Activated CD4-positive, alpha-beta T cell treated with anti-CD3 and anti-CD28 coated beads, Interleukin-2, amount 50 U/mL, for 48 hours (primary cell): ENCODE results near the gene SCN8A.
"Not testable (repeated sequence)": the region's sequence is repeated elsewhere in the genome, so short reads cannot be mapped to it uniquely, and the experiment has no call there.

ENCODE experiments used
- DNase-seq, 2 experiments: peaks; one replicate each; pipeline ENCODE4 v3.0.0-alpha.2; 2020

The SCN8A gene

DNA sequence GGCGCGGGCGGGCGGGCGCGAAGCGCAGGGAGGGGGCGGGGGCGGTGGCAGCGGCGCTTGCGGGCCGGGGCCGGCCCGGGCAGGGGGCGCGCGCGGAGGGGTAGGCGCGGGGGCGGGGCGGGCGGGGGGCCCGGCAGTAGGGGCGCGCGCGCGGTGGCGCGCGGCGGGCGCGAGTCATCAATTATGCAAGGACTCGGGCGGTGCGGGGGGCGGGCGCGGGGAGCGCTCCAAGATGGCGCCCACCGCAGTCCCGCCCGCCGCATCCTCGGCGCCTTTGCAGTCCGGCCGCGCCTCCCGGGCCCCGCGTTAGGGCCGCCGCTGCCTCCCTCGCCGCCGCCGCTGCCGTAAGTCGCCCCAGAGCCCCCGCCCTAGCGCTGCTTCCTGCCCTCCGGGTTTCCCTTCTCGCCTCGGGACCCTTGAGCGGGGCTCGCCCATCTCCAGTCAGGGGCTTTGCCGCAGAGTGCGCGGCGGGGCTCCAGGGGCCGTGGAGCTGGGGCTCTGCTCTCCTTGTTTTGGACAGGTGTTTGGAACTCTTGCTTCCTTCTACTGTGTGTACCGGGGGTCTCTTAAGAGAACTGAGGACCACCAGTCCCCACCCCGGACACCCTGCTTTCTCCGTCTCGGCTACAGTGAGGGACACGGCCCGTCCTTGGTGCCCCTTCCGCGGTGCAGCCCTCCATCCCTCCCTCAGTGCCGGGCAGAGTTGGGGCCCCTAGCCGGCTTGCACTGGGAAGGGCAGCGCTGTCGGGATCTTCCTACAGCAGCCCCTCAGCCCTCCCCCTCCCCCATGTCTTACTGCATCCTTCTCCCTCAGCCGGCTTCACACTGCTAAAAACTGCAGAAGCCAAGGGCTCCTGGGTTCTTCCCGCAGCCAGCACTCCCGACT lies at the start of gene SCN8A:
SCN8A (plus strand) TSS at position 218 of the 886 bp plus-strand sequence. CDS start 71,585 bp downstream, outside the sequence.
- peak; percentile 50 to 55 for DNase-seq

GRCh38 chr12:51546097-51546496 lies 44.9 kb upstream of the SCN8A start:
- no peak for DNase-seq

DNA sequence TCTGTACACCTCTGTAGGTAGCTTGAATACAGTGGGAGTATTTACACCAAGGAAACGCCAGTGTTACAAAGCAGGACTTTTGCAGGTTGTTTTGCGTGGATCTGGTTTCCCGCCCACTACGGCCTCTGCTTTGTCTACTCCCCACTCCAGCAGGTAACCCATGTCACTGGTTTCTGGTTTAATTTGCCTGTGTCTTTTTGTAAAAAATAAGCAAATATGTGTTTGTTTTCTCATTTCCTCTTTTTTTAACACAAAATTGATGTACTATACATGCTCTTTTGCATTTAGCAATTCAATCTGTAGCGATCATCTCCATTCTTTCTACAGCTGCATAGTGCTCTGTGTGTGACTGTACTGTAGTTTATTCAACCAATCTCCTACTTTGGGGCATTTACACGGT lies 43.4 kb upstream of the SCN8A start:
- no peak for DNase-seq

DNA sequence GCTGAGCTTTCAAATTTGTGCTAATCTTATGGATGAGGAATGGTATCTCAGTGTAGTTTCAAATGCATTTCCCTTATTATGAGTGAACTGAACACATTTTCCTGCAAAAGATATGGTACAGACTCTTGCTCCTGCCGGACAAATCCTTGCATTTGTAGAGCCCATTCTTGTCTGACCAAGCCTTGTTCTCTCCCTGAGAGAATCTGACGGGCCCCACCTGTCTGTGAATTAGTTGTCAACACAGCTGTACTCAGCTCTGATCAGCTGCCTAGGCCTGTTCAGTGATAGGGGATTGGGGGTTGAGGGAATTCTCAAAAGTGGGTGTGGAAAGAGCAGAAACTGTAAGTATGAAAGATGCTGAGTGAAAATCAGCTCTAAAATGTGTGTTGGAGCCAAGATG lies 42.8 kb upstream of the SCN8A start:
- no peak for DNase-seq

- no peak for DNase-seq
These were observed 41.4 kb upstream of the SCN8A start for GRCh38 chr12:51549637-51550036.

DNA sequence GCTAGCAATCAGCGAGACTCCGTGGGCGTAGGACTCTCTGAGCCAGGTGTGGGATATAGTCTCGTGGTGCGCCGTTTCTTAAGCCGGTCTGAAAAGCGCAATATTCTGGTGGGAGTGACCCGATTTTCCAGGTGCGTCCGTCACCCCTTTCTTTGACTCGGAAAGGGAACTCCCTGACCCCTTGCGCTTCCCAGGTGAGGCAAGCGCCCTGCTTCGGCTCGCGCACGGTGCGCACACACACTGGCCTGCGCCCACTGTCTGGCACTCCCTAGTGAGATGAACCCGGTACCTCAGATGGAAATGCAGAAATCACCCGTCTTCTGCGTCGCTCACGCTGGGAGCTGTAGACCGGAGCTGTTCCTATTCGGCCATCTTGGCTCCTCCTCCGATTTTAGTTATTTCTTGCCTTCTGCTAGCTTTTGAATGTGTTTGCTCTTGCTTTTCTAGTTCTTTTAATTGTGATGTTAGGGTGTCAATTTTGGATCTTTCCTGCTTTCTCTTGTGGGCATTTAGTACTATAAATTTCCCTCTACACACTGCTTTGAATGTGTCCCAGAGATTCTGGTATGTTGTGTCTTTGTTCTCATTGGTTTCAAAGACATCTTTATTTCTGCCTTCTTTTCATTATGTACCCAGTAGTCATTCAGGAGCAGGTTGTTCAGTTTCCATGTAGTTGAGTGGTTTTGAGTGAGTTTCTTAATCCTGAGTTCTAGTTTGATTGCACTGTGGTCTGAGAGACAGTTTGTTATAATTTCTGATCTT lies 22.6 kb upstream of the SCN8A start:
- not testable (repeated sequence) for DNase-seq

GRCh38 chr12:51579321-51579850 lies 11.6 kb upstream of the SCN8A start:
- no peak for DNase-seq

DNA sequence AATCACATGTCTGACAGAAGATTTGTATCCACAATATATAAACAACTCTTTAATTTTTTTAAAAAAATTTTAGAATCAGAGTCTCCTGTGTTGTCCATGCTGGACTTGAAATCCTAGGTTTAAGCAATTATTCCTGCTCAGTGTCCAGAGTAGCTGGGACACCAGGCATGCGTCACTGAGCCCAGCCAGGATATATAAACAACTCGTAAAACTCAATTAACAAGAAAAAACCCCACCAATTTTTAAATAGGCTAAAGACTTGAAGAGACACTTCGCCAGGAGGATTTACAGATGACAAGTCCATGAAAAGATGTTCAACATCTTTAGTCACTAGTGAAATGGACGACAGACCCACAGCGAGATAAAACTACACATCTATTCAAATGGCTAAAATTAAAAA lies 2.0 kb upstream of the SCN8A start:
- no peak for DNase-seq

DNA sequence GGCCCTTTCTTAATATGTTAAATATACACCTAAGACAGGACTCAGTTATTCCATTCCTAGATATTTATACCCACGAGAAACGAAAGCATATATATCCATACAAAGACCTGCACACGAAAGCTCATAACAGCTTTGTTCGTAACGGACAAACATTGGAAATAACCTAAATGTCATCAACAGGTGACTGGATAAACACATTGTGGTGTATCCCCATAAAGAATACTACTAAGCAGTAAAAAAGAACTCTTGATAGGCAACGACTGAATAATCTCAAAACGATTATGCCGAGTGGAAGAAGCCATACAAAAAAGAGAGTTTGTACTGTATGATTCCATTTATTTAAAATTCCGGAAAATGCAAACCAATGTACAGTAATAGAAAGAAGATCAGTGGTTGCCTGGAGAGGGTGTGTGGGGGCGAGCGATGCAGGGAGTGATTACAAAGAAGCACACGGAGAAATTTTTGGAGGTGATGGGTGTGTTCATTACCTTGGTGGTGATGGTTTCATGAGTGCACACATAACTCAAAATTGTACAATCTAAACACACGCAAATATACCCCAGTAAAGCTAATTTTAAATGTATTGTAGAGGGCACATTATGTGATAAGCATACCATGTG lies 1.4 kb upstream of the SCN8A start:
- no peak for DNase-seq

DNA sequence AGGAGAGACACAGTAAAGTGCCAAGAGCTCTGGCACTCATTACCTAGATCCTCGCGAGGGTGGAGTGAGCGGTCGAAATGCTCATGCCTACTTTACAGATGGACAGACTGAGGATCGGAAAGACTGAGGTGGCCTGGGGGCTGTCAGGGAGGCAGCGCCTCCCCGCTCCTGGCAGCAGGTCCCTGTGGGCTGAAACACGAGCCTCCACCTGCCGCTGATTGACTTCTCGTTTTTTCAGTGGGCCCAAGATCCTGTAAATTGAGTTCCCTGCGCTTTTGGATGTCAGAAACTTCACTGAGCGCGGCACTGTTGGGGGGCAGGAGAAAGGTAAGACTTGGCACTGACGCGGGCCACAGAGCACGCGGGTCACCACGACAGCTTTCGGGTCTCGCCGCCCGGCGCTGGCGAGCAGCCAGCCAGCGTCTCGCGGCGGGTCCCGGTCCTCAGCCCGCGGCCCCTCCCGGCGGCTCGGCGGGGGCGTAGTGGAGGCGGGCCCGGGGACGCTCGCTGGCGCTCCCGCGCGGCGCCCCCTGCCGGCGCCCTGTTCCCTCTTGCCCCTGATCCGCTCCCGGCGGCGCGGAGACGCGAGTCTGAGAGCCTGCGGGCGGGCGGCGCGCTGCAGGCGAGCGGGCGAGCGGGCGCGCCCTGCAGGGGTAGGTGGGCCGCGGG lies 552 bp upstream of the SCN8A start:
- DNase-seq: peak; percentile 76 to 77

DNA sequence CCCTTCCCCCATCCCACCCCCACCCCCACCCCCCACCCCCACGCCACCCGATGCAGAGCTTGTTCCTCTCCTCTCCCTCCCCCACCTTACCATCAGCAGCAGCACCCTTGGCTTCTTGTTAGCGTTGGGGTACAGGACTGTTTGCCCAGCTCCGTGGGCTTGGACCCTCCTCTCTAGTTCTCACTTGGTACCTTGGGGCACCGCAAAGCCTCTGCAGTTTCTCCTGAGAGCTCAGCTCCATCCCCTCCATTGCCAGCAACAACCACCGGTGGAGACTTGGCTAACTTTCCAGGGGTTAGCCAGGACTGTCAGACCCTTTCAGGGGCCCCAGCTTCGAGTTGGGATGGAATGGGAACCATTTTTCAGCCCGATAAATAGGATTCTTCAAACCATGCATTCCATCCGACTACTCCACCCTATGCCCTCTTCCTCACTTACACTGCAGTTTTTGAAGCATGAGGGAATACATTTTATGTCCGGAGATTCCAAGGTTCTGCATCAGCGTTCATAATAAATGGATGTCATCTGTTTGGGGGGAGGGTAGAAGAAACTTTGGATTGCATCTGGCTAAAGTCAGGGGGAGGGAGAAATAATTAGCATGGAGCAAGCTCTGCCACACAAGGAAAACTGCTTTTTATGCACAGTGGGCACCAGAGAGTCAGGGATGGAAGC lies 1.1 kb downstream of the SCN8A start:
- DNase-seq: no peak

DNA sequence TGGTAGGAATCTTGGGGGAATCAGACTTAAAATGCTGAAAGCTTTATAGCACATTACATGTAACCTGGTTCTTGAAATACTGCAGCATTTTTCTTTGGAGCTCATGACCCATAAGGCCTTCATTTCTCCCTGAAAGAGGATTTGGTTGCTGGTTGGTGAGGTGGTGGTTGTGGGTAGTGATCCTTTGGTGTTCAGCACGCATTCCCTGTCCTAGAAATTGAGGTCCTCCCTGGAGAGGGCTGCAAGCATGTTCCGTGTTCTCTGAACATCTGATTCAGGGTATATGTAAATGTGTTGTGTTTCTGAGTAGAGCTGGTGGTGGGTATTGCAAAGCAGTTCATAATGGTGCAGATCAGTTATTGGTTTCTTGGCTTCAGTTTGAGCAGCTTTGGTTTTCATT lies 2.0 kb downstream of the SCN8A start:
- no peak for DNase-seq

DNA sequence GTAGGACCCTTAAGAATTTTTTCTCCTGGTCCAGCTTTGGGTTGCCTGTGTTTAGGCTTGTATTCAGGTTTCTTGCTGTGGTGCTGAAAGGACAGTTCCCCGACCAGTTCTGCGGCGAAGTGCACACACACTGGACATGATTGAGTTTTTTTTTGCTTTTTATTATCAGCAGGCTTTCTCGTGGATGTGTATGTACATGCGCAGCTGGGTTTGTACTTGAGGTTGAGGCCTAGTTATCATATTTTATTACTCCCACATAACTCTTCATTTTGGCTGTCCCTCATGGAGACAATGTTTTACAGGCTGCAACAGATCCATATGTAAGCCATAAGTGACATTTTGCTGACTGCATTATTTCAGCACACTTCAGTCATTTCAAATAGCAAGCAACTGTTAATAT lies 2.5 kb downstream of the SCN8A start:
- DNase-seq: peak; percentile 9 to 16

- no peak for DNase-seq
These were observed 7.1 kb downstream of the SCN8A start for GRCh38 chr12:51598156-51598555.

GRCh38 chr12:51600721-51601120 lies 9.7 kb downstream of the SCN8A start:
- DNase-seq: no peak

GRCh38 chr12:51601241-51601640 lies 10.2 kb downstream of the SCN8A start:
- DNase-seq: no peak

DNA sequence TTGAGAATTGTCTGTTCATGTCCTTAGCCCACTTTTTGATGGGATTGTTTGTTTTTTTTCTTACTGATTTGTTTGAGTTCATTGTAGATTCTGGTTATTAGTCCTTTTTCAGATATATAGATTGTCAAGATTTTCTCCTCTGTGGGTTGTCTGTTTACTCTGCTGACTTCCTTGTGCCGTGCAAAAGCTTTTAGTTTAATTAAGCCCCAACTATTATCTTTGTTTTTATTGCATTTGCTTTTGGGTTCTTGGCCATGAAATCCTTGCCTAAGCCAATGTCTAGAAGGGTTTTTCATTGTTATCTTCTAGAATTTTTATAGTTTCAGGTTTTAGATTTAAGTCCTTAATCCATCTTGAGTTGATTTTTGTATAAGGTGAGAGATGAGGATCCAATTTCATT lies 14.9 kb downstream of the SCN8A start:
- DNase-seq: not testable (repeated sequence)

DNA sequence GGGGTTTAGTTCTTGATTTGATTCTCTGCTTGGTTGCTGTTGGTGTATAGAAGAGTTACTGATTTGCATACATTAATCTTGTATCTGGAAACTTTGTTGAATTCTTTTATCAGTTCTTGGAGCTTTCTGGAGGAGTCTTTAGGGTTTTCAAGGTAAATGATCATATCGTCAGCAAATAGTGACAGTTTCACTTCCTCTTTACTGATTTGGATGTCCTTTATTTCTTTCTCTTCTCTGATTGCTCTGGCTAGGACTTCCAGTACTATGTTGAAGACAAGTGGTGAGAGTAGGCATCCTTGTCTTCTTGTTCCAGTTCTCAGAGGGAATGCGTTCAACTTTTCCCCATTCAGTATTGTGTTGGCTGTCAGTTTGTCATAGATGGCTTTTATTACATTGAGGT lies 16.2 kb downstream of the SCN8A start:
- DNase-seq: not testable (repeated sequence)

DNA sequence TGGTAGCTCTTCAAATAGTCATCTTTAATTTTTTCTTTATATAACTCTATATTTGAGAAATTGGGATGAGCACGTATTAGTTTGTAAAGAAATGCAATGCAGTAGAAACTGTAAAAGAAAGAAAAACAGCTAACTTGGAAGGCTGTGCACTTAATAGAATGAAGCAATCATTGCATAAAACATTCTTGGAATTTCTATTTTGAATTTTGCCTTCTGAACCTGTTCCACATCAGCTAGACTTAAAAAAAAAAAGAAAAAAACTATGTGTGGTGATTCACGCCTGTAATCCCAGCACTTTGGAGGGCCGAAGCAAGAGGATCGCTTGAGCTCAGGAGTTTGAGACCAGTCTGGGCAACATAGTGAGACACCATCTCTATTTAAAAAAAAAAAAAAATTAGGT lies 29.4 kb downstream of the SCN8A start:
- no peak for DNase-seq

DNA sequence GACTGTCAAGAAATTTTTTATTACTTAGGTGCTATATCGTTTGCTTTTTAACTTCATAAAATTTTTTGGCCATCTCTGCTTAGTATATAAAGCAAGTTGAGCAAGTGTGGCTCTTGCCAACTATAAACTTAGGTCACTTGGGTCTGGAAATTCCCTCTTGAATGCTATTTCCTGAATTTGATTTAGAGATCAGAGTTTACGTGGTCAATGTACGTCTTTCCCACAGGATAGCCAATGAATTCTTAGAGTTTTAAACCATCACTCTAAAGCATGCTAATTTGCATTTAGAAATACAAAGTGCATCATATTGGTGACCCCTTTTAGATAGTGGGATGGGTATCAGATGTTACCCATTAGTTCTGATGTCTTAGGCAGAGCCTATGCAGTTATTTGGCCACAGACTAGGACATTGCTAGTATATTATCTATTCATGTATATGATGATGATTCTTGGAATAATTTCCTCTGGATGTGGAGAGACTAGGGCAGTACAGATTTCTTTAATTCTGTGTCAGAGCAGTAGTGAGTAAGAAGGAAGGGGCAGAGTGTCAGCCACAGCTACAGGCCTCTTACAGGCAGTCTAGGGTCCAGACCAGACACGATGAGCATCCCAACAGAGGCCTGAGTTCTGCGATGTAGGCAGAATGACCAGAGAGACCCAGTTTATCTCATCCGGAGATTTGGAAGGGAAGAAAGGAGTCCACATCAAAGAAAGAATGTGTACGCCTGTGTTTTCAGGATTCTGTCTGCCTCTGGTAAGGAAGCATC lies 30.3 kb downstream of the SCN8A start:
- no peak for DNase-seq

DNA sequence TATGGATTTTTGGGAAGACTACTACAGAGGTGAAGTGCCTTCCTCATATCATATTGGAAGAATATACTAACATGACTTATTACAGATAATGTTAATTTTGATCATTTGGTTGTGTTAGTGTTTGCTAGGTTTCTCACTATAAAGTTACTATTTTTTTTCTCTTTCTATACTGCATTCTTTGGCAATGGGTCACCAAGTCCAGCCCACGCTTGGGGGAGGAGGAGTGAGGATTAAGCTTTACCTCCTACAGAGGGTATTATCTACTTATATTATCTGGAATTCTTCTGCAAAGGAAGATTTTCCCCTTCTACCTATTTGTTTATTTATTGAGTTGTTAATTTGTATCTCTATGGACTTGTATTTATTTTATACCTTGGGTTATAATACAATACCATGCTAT lies 31.5 kb downstream of the SCN8A start:
- DNase-seq: no peak
